H1 (cell line): ENCODE data around the gene RNGTT. TPM values are rescaled to one million over a fixed set of nuclear protein-coding genes. Genes with fewer than 3 reads are reported as not detected.

Experiments
- CTCF ChIA-PET: fragments of 300-600 bp; sonication (Branson Sonifier 250); formaldehyde crosslinking; loops from one replicate; lab custom pipeline; 2021; ENCODE audit not compliant: partially characterized antibody; lab: Charles Lee
- POLR2A ChIA-PET: fragments of 300-600 bp; sonication (Branson Sonifier 250); formaldehyde crosslinking; loops from one replicate; lab custom pipeline; 2021; ENCODE audit warnings: inconsistent platforms; ENCODE audit not compliant: partially characterized antibody; lab: Charles Lee
- DNase-seq, 2 experiments: peaks; one replicate each; pipeline versions ENCODE4 v3.0.0 to v3.0.0-alpha.2; 2010 to 2022; ENCODE audit warnings: low spot score in 2 of 2, low read depth in 1 of 2, mixed read lengths in 1 of 2
- FAIRE-seq: peaks from 2 replicates; lab custom pipeline; 2011; peaks lifted over from hg19 to GRCh38; lab: Jason Lieb, UNC
- H2AFZ ChIP-seq: 2 replicates; pipeline ENCODE4 v1.8.1; 2012; ENCODE audit warnings: low read length, inconsistent platforms
- H2AK5ac ChIP-seq: 2 replicates; pipeline ENCODE4 v1.6.1; 2013; ENCODE audit warnings: low read depth, low read length
- H2BK120ac ChIP-seq: replicated peaks from 2 replicates; pipeline ENCODE3; 2013; ENCODE audit warnings: low read depth, low read length, inconsistent platforms
- H2BK12ac ChIP-seq: 2 replicates; pipeline ENCODE4 v1.6.1; 2013; ENCODE audit warnings: low read depth, low read length
- H2BK15ac ChIP-seq: 2 replicates; pipeline ENCODE4 v1.6.1; 2013; ENCODE audit warnings: low read length
- H2BK20ac ChIP-seq: 2 replicates; pipeline ENCODE4 v1.6.1; 2013; ENCODE audit warnings: low read length
- H2BK5ac ChIP-seq: 2 replicates; pipeline ENCODE4 v1.6.1; 2013; ENCODE audit warnings: low read depth, low read length
- H3K14ac ChIP-seq: 2 replicates; pipeline ENCODE4 v1.6.1; 2013; ENCODE audit warnings: inconsistent platforms; ENCODE audit not compliant: insufficient read length
- H3K18ac ChIP-seq: 2 replicates; pipeline ENCODE4 v1.6.1; 2013; ENCODE audit warnings: low read length; ENCODE audit errors: extremely low read depth
- H3K23ac ChIP-seq: 2 replicates; pipeline ENCODE4 v1.6.1; 2013; ENCODE audit warnings: inconsistent platforms; ENCODE audit not compliant: insufficient read length
- H3K23me2 ChIP-seq: 2 replicates; pipeline ENCODE4 v1.6.1; 2013; ENCODE audit warnings: low read depth, low read length
- H3K27ac ChIP-seq: 2 replicates; pipeline ENCODE4 v1.6.1; 2011; ENCODE audit warnings: low read depth, low read length, inconsistent platforms
- H3K27me3 ChIP-seq, 4 experiments: replicated peaks in 1 of 4; 1 replicate in 1 of 4; 2 replicates in 3 of 4; pipeline versions ENCODE4 v1.6.1 to v1.8.1; 2011 to 2013; ENCODE audit warnings: low read length in 3 of 4, mild to moderate bottlenecking in 3 of 4, inconsistent platforms in 2 of 4, mixed read lengths in 2 of 4, moderate library complexity in 1 of 4; ENCODE audit not compliant: control insufficient read depth in 3 of 4, insufficient read depth in 3 of 4; ENCODE audit errors: extremely low read depth in 1 of 4
- H3K36me3 ChIP-seq, 4 experiments: 2 replicates each; pipeline versions ENCODE4 v1.6.1 to v1.8.1; 2011 to 2013; ENCODE audit warnings: mild to moderate bottlenecking in 4 of 4, low read length in 3 of 4, moderate library complexity in 2 of 4, control low read depth in 1 of 4, inconsistent platforms in 1 of 4; ENCODE audit not compliant: insufficient read depth in 4 of 4, control insufficient read depth in 2 of 4
- H3K4ac ChIP-seq: replicated peaks from 2 replicates; pipeline ENCODE3; 2013; ENCODE audit warnings: low read length, low read depth, mixed read lengths, inconsistent platforms; ENCODE audit not compliant: insufficient read length
- H3K4me1 ChIP-seq, 4 experiments: replicated peaks in 1 of 4; 1 replicate in 1 of 4; 2 replicates in 3 of 4; pipeline versions ENCODE4 v1.6.1 to v1.8.1; 2011 to 2013; ENCODE audit warnings: low read length in 3 of 4, inconsistent platforms in 2 of 4, mixed read lengths in 1 of 4; ENCODE audit not compliant: insufficient read depth in 4 of 4, control insufficient read depth in 3 of 4
- H3K4me2 ChIP-seq, 2 experiments: 2 replicates each; pipeline versions ENCODE4 v1.6.1 to v1.8.1; 2011 to 2013; ENCODE audit warnings: low read depth in 2 of 2, low read length in 2 of 2, control low read depth in 1 of 2, inconsistent platforms in 1 of 2, mild to moderate bottlenecking in 1 of 2; ENCODE audit not compliant: insufficient read depth in 1 of 2
- H3K4me3 ChIP-seq, 4 experiments: fragments of 200-600, 300-600 bp in 1 of 4; sonication (generic), shearing (Covaris generic), sonication (Bioruptor Twin) in 1 of 4; 2 replicates each; pipeline versions ENCODE4 v1.5.1 to v1.8.1; 2011 to 2016; ENCODE audit warnings: low read length in 4 of 4, low read depth in 3 of 4, control low read depth in 2 of 4, inconsistent platforms in 2 of 4, mild to moderate bottlenecking in 2 of 4, mixed read lengths in 1 of 4, moderate library complexity in 1 of 4; ENCODE audit not compliant: insufficient read depth in 2 of 4; ENCODE audit errors: extremely low read depth in 1 of 4
- H3K56ac ChIP-seq: replicated peaks from 2 replicates; pipeline ENCODE3; 2013; ENCODE audit warnings: low read depth, mild to moderate bottlenecking, mixed read lengths, low read length, inconsistent platforms; ENCODE audit not compliant: insufficient read length
- H3K79me1 ChIP-seq: 2 replicates; pipeline ENCODE4 v1.6.1; 2013; ENCODE audit warnings: low read depth, low read length, control low read depth
- H3K79me2 ChIP-seq, 2 experiments: 2 replicates each; pipeline versions ENCODE4 v1.6.1 to v1.8.1; 2012 to 2013; ENCODE audit warnings: low read length in 2 of 2, mild to moderate bottlenecking in 2 of 2, inconsistent platforms in 1 of 2; ENCODE audit not compliant: insufficient read depth in 2 of 2, control insufficient read depth in 1 of 2
- H3K9ac ChIP-seq, 4 experiments: replicated peaks in 1 of 4; 1 replicate in 1 of 4; 2 replicates in 3 of 4; pipeline versions ENCODE4 v1.6.1 to v1.8.1; 2011 to 2013; ENCODE audit warnings: low read depth in 3 of 4, low read length in 3 of 4, control low read depth in 2 of 4, mild to moderate bottlenecking in 2 of 4, moderate library complexity in 2 of 4, inconsistent platforms in 1 of 4; ENCODE audit errors: extremely low read depth in 1 of 4
- H3K9me3 ChIP-seq, 2 experiments: 2 replicates each; pipeline versions ENCODE4 v1.6.1 to v1.8.1; 2012 to 2013; ENCODE audit warnings: mild to moderate bottlenecking in 2 of 2, moderate library complexity in 2 of 2, control low read depth in 1 of 2, inconsistent platforms in 1 of 2, low read depth in 1 of 2, low read length in 1 of 2, mixed read lengths in 1 of 2; ENCODE audit not compliant: insufficient read depth in 2 of 2
- H4K20me1 ChIP-seq, 2 experiments: replicated peaks in 1 of 2; 2 replicates each; pipeline versions ENCODE3 to v1.8.1; 2011 to 2013; ENCODE audit warnings: inconsistent platforms in 2 of 2, low read length in 2 of 2, mild to moderate bottlenecking in 1 of 2; ENCODE audit not compliant: insufficient read depth in 2 of 2, control insufficient read depth in 1 of 2
- H4K5ac ChIP-seq: 2 replicates; pipeline ENCODE4 v1.6.1; 2013; ENCODE audit warnings: low read length, low read depth, mixed read lengths, inconsistent platforms; ENCODE audit not compliant: insufficient read length
- H4K8ac ChIP-seq: 2 replicates; pipeline ENCODE4 v1.8.0; 2013; ENCODE audit warnings: mild to moderate bottlenecking, moderate library complexity, low read length, inconsistent platforms; ENCODE audit not compliant: insufficient read depth; ENCODE audit errors: extremely low read depth
- H4K91ac ChIP-seq: replicated peaks from 2 replicates; pipeline ENCODE3; 2013; ENCODE audit warnings: low read length, mixed read lengths, inconsistent platforms; ENCODE audit not compliant: insufficient read length
- GABPA ChIP-seq: IDR thresholded peaks from 2 replicates; pipeline ENCODE4 v1.6.1; 2011; ENCODE audit warnings: mild to moderate bottlenecking, low read length, moderate library complexity, borderline replicate concordance; ENCODE audit not compliant: insufficient read depth
- KDM4A ChIP-seq: IDR thresholded peaks from one replicate; pipeline ENCODE4 v1.7.1; 2012; ENCODE audit warnings: low read depth, mild to moderate bottlenecking, moderate library complexity, low read length, inconsistent platforms; ENCODE audit not compliant: severe bottlenecking
- MAX ChIP-seq: IDR thresholded peaks from 2 replicates; pipeline ENCODE4 v1.6.1; 2012; ENCODE audit warnings: inconsistent platforms
- POU5F1 ChIP-seq: IDR thresholded peaks from 2 replicates; pipeline ENCODE4 v1.6.1; 2011; ENCODE audit warnings: low read depth, mild to moderate bottlenecking, low read length, moderate library complexity
- RBBP5 ChIP-seq: IDR thresholded peaks from 2 replicates; pipeline ENCODE4 v1.7.1; 2012; ENCODE audit warnings: low read depth, mild to moderate bottlenecking, inconsistent platforms, low read length, moderate library complexity, borderline replicate concordance
- SIN3A ChIP-seq, 2 experiments: IDR thresholded peaks in 1 of 2; conservative IDR thresholded peaks in 1 of 2; 2 replicates each; pipeline ENCODE4 v1.6.1; 2011 to 2012; ENCODE audit warnings: low read length in 2 of 2, improper control_type of control experiment in 1 of 2, low read depth in 1 of 2, mild to moderate bottlenecking in 1 of 2
- SIRT6 ChIP-seq: IDR thresholded peaks from one replicate; pipeline ENCODE4 v1.7.1; 2012; ENCODE audit warnings: low read length, inconsistent platforms
- SP4 ChIP-seq: IDR thresholded peaks from 2 replicates; pipeline ENCODE4 v1.6.1; 2012; ENCODE audit warnings: low read length, inconsistent platforms
- YY1 ChIP-seq: IDR thresholded peaks from 2 replicates; pipeline ENCODE4 v1.6.1; 2011; ENCODE audit warnings: low read depth, mild to moderate bottlenecking, low read length
- WGBS, 2 experiments: shearing (Covaris generic) in 1 of 2; methylation state at CpG; one replicate each; pipeline versions ENCODE4 v1.1.6 to v1.1.7; 2013 to 2015; ENCODE audit warnings: low lambda C conversion rate in 2 of 2, mixed read lengths in 2 of 2, inconsistent platforms in 1 of 2, low coverage in 1 of 2, missing lambda C conversion rate in 1 of 2; ENCODE audit not compliant: insufficient replicate concordance in 2 of 2, insufficient coverage in 1 of 2, insufficient read length in 1 of 2; ENCODE audit errors: extremely low coverage in 1 of 2, missing lambda C conversion rate in 1 of 2; 5-methylcytosine and 5-hydroxymethylcytosine counted together
- polyA plus RNA-seq, 7 experiments: library from polyadenylated mRNA; depleted of rRNA in 3 of 7; stranded (reverse) in 5 of 7; unstranded in 2 of 7; fragments of >200 nt in 5 of 7; fragments of 200-250 nt in 2 of 7; gene quantifications; 1 replicate in 5 of 7; 2 replicates in 1 of 7; 4 replicates in 1 of 7; pipeline versions ENCODE4 v1.2.1 to v1.2.3, GENCODE V29; 2011 to 2013; ENCODE audit warnings: missing spikeins in 2 of 7, mixed read lengths in 2 of 7
- total RNA-seq: library from RNA; stranded (reverse); fragmentation: NEBNext Ultra II Directional; extraction: Animal tissue kit (Norgen Biotek cat#: 25700); gene quantifications from 2 replicates; pipeline ENCODE4 v1.2.1, GENCODE V29; 2021

Gene RNGTT
- total and polyA plus RNA-seq, 2 of the 8 experiments (the other 6 are each of a cell fraction or from before 2014, with no cell fraction given): 3.6 to 21.2 TPM

DNA sequence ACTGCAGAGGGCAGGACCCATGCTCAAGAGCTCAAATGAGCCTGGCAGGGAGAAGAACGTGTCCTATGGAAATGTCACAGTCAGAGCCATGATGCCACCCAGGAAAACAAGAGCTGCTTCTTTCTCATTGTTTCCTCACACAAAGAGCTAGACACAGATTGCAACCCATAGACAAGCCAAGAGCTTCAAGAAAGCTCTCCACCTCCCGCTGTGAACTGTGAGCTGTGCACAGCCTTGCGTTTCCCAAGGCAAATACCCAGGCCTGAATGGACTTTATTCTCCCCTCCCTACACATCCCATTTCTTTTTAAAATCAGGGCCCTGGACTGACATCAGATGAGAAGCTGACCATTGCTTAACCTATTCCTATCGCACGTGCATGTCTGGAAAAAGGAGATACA, 388.8 kb downstream of the RNGTT start:
- Histone ChIP-seq H2BK5ac (no peak overlapping the region), H3K4me2 (peak overlapping the region in 1 of 2 experiments; percentile 27; a peak in 2 of 4 replicates), H3K27me3 (no peaks in the 10 kb centered on the region), H3K79me1 (no peaks in the 10 kb centered on the region), H2BK120ac (no peak overlapping the region), H3K79me2 (no peaks in the 10 kb centered on the region), H4K91ac (no peak overlapping the region), H3K4ac (no peak overlapping the region), H2AK5ac (no peak overlapping the region), H3K4me1 (peaks cover 0 to 13% (median 4%) of the 10 kb centered on the region in 4 experiments; a peak in 4 of 7 replicates), H3K4me3 (no peak overlapping the region), H2BK12ac (no peak overlapping the region), H4K20me1 (no peaks in the 10 kb centered on the region), H3K23ac (no peak overlapping the region), H3K56ac (no peak overlapping the region), H3K27ac (no peak overlapping the region), H3K23me2 (no peaks in the 10 kb centered on the region), H3K9me3 (peaks cover 5 to 7% of the 10 kb centered on the region in 2 experiments), H3K9ac (no peak overlapping the region), H2BK15ac (0 out of 2 replicates have a peak overlapping the region, but pooled peaks have one; percentile 50), H4K8ac (no peak overlapping the region), H2BK20ac (no peak overlapping the region), H3K14ac (no peak overlapping the region), H2AFZ (no peak overlapping the region), H3K36me3 (no peaks in the 10 kb centered on the region), H3K18ac (no peak overlapping the region), H4K5ac (no peak overlapping the region)
- TF ChIP-seq KDM4A: no peak
- no peak for TF ChIP-seq SIRT6
- TF ChIP-seq GABPA: no peak
- no peak for TF ChIP-seq RBBP5
- TF ChIP-seq SP4: no peak
- TF ChIP-seq POU5F1: no peak
- no peak for TF ChIP-seq SIN3A (conservative IDR thresholded peaks at IDR 0.05 in 1 of 2, IDR thresholded peaks at IDR 0.05 in 1 of 2; ENCODE audit: low read depth in 1 of 2, low read length in 2 of 2)
- no peak for TF ChIP-seq MAX
- no peak for TF ChIP-seq YY1
- POLR2A ChIA-PET: no interaction called here
- DNase-seq: no peak
- 94% methylated on average over 5 of the region's 5 CpGs; no CpG with 5 or more reads in 1 of the 2 experiments for WGBS, 2 experiments
- CTCF ChIA-PET: interaction anchor here (1.0 to 1.5 kb wide), 3 partner anchors 9 to 33 kb away, joined by 3 read pairs; no protein-coding TSS in a partner anchor
- no peak for FAIRE-seq
